ENCODE results near the gene SLC4A2. TPM values are rescaled to one million over a fixed set of nuclear protein-coding genes. Genes with fewer than 3 reads are reported as not detected.
A peak's percentile ranks its signal among the peaks of the same experiment; 100 is the strongest.

SLC4A2 gene
- total RNA-seq, 1 experiment from 2014 or later: 164 TPM

DNA sequence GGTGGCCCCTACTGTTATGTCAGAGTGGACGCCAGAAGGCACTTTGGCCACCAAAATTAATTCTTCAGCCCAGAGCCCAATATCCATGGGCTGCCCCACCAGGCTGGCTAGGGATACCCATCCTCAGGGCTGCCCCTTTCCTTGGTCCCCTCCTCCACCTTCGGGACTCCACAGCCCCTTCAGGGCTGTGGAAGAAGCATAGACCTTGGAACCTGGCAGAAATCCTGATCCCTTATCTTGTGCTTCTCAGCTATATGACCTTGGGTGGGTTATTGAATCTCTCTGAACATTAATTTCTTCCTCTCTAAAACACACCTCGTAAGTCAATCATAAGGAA, 24.4 kb downstream of the SLC4A2 start (continued):
- TF ChIP-seq, protein P1, sequence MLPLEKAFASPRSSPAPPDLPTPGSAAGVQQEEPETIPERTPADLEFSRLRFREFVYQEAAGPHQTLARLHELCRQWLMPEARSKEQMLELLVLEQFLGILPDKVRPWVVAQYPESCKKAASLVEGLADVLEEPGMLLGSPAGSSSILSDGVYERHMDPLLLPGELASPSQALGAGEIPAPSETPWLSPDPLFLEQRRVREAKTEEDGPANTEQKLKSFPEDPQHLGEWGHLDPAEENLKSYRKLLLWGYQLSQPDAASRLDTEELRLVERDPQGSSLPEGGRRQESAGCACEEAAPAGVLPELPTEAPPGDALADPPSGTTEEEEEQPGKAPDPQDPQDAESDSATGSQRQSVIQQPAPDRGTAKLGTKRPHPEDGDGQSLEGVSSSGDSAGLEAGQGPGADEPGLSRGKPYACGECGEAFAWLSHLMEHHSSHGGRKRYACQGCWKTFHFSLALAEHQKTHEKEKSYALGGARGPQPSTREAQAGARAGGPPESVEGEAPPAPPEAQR (CRISPR knock-in tag; IDR thresholded peaks at IDR 0.05): no peak
- TF ChIP-seq FOXK1 (CRISPR knock-in tag; IDR thresholded peaks at IDR 0.05) (no peak), ZNF219 (CRISPR knock-in tag; IDR thresholded peaks at IDR 0.05; ENCODE audit: borderline replicate concordance) (no peak), E2F4 (CRISPR knock-in tag; IDR thresholded peaks at IDR 0.05; ENCODE audit: borderline replicate concordance, low read depth) (no peak), RORB (CRISPR knock-in tag; IDR thresholded peaks at IDR 0.05) (no peak), E2F1 (CRISPR knock-in tag; IDR thresholded peaks at IDR 0.05) (no peak), MXD4 (CRISPR knock-in tag; IDR thresholded peaks at IDR 0.05; ENCODE audit: borderline replicate concordance) (no peak), ATF6 (CRISPR knock-in tag; IDR thresholded peaks at IDR 0.05) (no peak), CREM (CRISPR knock-in tag; IDR thresholded peaks at IDR 0.05) (no peak)
- TF ChIP-seq, protein P2, sequence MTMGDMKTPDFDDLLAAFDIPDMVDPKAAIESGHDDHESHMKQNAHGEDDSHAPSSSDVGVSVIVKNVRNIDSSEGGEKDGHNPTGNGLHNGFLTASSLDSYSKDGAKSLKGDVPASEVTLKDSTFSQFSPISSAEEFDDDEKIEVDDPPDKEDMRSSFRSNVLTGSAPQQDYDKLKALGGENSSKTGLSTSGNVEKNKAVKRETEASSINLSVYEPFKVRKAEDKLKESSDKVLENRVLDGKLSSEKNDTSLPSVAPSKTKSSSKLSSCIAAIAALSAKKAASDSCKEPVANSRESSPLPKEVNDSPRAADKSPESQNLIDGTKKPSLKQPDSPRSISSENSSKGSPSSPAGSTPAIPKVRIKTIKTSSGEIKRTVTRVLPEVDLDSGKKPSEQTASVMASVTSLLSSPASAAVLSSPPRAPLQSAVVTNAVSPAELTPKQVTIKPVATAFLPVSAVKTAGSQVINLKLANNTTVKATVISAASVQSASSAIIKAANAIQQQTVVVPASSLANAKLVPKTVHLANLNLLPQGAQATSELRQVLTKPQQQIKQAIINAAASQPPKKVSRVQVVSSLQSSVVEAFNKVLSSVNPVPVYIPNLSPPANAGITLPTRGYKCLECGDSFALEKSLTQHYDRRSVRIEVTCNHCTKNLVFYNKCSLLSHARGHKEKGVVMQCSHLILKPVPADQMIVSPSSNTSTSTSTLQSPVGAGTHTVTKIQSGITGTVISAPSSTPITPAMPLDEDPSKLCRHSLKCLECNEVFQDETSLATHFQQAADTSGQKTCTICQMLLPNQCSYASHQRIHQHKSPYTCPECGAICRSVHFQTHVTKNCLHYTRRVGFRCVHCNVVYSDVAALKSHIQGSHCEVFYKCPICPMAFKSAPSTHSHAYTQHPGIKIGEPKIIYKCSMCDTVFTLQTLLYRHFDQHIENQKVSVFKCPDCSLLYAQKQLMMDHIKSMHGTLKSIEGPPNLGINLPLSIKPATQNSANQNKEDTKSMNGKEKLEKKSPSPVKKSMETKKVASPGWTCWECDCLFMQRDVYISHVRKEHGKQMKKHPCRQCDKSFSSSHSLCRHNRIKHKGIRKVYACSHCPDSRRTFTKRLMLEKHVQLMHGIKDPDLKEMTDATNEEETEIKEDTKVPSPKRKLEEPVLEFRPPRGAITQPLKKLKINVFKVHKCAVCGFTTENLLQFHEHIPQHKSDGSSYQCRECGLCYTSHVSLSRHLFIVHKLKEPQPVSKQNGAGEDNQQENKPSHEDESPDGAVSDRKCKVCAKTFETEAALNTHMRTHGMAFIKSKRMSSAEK (CRISPR knock-in tag; IDR thresholded peaks at IDR 0.05; ENCODE audit: borderline replicate concordance): no peak

- Mint-ChIP-seq H3K4me3 (peak overlapping the region; percentile 84), H3K27ac (peak overlapping the region; percentile 67), H3K36me3 (no peaks in the 10 kb centered on the region), H3K27me3 (ENCODE audit: low read depth) (peaks cover 18% of the 10 kb centered on the region), H3K4me1 (peaks cover 39% of the 10 kb centered on the region), H3K9me3 (no peaks in the 10 kb centered on the region)
- TF ChIP-seq TEAD1 (CRISPR knock-in tag; IDR thresholded peaks at IDR 0.05) (peak; percentile 46; the same call in 1 of the 2 replicates), ZBTB43 (CRISPR knock-in tag; IDR thresholded peaks at IDR 0.05) (no peak), ZNF512 (CRISPR knock-in tag; IDR thresholded peaks at IDR 0.05; ENCODE audit: borderline replicate concordance) (no peak), FOXP4 (CRISPR knock-in tag; IDR thresholded peaks at IDR 0.05) (no peak), CREB1 (CRISPR knock-in tag; IDR thresholded peaks at IDR 0.05) (no peak), PREB (CRISPR knock-in tag; IDR thresholded peaks at IDR 0.05; ENCODE audit: borderline replicate concordance) (no peak)
- CTCF ChIA-PET: interaction anchor here (0.6 to 2.1 kb wide), 17 partner anchors 8 to 142 kb away, joined by 3 to 19 read pairs (median 4); partner anchors contain the start of genes ABCB8 and ABCF2
- ATAC-seq (no peak), DNase-seq (ENCODE audit: low spot score) (no peak)
- POLR2A ChIA-PET: interaction anchor here (0.7 to 1.0 kb wide), 6 partner anchors 23 to 142 kb away, joined by 3 to 6 read pairs (median 4); no protein-coding TSS in a partner anchor
Measured at GRCh38 chr7:151085329-151085690, 25.9 kb downstream of the SLC4A2 start.
